NCI-H1417 treated with DMSO at 0.1 percent for 48 hours (cell line): ENCODE results near the gene PLPP4.

Experiments used
- DNase-seq: peaks from one replicate; lab custom pipeline; 2025; lab: John Stamatoyannopoulos, UW

PLPP4 gene

DNA sequence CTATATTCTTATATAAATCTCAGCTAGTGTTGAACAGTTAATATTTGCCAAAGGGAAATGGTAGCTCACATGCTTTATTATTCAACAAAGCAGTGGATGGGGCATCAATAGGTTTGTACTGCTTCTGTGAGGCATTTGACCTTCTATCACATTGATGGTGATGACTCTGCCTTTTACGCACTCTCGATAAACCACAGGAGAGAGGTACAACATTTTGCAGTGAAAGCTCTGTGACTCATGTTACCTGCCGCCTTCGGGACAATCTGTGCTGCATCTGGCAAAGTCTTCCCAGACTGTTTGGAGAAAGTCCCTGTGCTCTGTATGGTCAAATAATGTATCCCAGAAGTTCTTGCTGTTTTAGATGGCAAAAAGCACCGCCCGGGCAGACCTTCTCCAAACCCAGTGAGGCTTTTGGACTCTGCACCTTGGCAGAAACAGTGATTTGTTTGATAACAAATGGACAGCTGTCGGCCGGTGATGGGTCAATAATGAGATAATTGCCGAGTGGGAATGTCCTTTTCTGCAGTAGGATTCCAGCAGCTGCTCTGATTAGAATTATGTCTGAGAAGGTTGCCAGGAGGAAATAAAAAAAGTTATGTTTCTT is 61.0 kb downstream of the PLPP4 start:
- no peak for DNase-seq

DNA sequence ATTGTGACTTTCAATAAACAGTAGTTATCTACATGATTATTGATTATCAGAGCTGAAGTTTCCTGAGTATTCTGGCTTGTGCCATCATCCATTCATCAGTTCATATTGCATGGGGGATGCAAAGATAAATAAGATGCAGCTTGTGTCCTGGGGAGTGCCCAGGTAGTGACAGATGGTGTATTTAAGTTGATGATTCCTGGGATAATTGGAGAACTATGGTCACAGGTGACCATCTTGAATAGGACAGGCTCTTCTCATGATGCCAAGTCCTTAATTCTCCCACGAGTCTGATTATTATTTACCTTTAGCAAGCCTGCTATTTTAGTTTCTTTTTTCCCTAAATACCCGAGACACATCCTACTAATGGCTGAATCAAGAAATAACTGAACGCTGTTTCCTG is 64.9 kb downstream of the PLPP4 start:
- no peak for DNase-seq

DNA sequence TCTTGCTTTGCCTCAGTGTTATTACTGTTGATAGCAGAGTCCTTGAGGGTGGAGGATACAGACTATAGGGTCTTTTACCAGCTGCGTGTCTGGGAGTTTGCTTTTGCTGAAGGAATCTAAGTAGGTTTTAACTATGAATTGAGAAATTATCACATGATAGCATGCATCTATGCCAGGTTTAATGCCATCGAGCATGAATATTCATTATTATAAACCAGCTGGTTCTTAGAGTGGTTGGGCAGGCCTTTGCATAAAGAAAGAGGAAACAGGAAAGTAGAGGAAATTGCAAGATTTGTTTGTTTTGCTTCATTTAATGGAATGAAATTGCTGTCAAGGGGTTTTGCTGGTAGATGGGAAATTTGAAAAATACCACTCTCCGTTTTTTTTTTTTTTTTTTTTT is 70.7 kb downstream of the PLPP4 start:
- no peak for DNase-seq

DNA sequence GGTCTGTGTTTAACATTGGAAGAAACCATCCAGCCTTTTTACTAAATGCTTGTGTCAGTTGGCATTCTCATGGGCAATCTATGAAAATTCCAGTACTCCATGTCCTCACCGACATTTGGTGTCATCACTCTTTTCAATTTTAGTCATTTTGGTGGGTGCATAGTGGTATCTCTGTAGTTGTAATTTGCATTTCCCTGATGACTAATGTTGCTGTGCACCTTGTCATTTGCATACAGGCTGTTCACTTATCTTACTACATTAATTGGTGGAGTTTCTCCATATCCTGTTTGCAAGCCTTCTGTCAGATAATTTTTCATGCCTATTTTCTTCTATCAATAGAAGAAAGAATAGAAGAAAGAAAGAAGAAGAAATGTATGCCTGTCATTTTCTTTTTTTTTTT is 73.7 kb downstream of the PLPP4 start:
- no peak for DNase-seq

DNA sequence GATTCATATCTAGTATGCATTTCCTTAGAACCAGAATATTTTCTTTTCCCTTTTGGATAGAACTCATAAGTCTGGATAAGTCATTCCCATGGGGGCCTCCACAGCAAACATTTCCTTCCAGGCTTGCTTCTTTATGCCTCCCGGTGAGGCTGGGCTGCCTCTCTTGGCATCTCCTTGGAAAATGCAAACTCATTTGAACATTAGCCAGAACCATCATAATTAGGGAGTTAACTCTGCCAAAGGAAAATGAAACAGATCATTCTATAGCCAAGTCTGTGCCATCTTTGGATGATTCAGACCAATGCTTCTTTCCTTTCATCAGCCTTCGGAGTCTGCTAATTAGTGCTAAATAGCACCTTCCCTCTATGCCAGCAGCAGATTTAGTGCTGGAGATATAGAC is 81.1 kb downstream of the PLPP4 start:
- DNase-seq: no peak

DNA sequence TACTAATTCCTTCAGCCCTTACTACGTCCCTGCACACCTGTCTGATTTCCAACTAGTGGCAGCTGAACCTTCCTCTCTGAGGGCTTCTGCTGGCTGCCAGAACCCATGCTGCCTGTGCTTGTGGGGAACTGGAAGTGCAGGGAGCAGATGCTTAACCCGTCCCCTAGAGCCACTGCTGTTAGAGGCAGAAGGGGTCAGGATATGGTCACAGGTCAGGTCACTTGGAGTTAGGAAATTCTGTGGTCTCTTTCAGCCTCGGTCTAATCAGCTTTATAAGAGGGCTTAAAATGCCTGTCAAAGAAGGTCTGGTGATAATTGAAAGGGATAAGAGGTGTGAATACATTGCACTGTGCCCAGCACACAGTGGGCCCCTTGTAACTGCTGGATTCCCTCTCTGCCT is 82.0 kb downstream of the PLPP4 start:
- no peak for DNase-seq

DNA sequence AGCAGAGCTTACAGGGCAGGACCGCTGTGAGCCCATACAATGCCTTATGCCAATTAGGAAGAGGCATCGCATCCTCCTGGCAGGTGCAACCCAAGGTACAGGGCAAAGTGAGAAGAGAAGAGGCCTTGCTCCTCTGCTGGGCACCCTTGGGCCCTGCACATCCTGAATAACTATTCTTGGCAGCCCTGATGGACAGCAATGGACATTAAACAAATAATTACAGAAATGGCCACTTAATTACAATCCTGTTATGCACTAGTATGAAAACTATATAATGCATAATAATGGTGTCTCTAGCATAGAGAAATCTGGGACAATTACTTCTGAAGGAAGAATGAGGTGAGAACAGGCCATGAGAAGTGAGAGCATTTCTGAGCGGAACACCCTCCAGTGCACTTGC is 83.5 kb downstream of the PLPP4 start:
- DNase-seq: no peak

DNA sequence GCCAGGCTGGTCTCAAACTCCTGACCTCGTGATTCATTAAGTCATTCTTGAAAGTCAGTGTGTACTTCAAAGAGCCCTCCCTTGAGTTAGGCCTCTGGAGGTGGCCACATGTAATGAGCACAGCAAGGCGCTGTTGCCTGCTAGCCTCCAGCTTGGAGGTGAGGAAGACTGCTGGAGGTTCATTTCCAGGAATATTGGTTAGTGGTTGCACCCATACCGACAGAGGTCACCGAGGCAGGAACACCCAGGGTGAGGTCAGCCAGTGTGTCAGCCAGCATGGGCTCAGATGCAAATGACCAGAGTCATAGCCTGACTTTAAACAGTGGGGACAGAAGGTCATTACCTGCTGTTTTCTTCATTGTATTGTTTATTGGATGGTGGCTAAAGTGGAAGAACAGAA is 85.0 kb downstream of the PLPP4 start:
- DNase-seq: no peak

DNA sequence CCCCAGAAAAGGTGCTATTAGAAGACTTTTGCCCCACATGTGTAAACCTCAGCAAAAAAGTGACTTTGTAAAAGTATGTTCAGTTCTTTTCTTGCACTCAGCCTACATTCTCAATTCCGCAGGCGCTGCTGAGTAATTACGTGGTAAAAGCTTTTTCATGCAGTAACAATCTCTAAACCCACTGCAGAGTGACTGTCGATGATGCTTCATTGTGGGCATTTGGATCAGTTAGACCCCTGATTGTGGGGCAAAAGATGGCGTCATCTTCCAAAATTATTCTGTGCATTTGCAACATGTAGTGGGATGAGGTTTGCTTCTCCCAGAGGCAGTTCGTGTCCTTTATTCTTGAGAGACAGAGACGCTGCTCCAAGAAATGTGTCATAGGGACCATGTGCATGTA is 85.6 kb downstream of the PLPP4 start:
- no peak for DNase-seq

DNA sequence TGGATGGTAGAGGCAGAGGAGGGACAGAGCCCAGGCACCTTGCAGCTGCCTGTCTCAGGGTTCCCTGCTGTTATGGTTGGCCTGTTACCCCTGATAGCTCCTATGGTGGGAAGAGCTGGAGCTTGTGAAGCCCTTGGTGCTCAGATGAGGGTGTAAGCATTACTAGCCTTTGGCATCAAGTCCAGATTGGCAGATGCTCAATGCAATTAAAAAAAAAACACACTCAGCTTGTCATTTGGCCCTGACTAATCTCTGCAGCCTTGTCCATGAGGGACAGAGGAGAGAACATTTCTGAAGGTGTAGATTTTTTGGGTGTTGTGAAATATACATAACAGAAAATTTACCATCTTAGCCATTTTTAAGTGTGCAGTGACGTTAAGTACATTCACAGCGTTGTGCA is 86.3 kb downstream of the PLPP4 start:
- no peak for DNase-seq

DNA sequence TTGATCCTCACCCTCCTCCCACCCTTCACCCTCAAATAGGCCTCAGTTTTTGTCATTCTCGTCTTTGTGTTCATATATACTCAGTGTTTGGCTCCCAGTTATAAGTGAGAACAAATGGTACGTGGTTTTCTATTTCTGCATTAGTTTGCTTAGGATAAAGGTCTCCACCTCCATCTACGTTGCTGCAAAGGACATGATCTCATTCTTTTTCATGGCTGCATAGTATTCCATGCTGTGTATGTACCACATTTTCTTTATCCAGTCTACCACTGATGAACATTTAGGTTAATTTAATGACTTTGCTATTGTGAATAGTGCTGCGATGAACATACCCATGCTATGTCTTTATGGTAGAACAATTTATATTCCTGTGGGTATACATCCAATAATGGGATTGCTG is 91.2 kb downstream of the PLPP4 start:
- DNase-seq: no peak

DNA sequence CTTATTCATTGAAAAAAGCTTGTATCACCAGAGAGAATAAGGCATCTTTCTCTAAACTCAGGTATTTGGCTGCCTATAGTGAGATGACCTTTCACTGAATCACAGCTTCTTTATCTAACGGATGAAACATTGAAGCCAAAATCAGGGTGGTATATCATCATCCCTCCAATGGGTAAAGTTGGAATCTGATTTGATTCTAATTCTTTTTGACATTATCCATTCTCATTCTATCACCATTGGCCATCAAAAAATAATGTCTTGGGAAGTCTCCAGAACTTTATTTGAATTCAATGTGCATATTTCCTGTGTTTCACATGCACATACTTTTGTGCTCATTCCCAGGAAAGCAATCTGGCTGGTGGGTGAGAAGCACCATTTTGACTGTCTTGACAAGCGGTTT is 95.2 kb downstream of the PLPP4 start:
- DNase-seq: no peak

DNA sequence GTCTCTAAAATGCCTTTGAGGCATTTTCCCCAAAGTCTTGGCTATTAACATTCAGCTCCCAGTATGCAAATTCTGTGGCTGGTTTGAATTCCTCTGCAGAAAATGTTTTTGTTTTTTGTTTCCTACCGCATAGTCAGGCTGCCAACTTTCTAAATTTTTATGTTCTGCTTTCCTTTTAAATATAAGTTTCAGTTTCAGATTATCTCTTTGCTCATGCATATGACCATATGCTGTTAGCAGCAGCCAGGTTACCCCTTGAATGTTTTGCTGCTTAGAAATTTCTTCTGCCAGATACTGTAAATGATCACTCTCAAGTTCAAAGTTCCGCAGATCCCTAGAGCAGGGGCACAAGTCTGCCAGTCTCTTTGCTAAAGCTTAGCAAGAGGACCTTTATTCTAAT is 96.9 kb downstream of the PLPP4 start:
- no peak for DNase-seq

DNA sequence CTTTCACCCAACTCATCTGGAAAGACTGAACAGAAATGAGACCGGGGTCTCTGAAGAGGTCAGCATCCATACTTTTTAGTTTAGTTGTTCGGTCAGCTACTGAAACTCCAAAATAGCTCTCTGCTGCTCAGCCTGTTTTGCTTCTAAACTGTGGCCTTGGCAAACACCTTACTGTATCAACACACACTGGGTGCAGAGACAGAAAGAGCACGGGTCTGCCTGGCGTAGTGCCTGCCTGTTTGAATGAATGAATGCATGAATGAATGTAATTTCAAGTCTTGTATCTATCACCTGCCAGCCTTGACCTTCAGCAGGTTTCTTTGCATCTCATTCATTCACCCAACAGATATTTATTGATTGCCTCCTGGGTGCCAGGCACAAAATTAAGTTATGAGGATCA is 98.4 kb downstream of the PLPP4 start:
- DNase-seq: no peak

DNA sequence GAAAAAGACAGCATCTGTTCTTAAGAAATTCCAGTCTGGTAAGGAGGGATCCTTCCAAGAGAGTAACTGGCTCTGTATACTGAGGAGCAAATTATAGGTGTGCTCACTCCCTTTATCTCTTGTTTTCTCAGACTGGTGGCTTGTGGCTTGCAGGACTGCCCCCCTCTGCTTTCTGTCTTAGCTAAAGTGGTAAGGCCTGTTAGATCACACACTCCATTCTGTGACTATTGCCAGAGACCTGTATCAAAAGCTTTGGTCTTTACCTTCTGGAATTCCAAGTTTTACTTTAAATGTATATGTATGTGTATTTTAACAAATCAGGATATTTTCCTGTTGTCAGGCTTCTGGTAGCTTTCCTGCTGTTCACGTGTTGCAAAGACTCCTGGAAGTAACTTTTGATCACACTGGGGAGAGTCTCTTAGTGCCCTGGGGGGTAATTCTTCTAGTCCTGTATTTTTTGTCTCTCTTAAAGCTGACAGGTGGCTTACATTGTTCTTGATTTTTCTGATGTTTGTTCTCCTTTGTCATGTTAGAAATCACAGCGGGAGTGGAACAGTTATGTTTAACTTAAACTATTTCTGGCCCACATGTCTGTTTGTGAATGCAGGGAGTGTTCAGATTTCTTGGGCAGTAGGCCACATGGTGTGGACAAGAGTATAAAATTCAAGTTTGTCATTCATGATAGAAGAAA is 99.0 kb downstream of the PLPP4 start:
- DNase-seq: no peak

DNA sequence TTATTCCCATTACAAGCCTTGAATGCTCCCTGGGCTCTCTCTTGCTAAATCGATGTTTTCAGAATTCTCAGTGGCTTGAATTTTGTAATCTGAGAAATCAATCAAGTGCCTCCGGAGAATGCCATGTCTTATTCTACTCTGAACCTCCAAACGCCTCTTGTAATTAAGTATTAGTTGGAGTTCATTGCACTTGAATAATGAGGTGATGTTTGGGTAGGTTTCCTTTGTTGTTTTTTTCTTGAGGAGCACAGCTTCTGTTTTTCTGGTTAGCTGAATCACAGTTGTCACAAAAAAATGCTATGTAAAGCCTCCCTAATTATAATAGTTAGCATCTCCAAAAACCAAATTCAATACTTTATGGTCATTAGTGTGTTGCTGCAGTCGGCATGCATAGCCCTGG is 100.3 kb downstream of the PLPP4 start:
- no peak for DNase-seq

DNA sequence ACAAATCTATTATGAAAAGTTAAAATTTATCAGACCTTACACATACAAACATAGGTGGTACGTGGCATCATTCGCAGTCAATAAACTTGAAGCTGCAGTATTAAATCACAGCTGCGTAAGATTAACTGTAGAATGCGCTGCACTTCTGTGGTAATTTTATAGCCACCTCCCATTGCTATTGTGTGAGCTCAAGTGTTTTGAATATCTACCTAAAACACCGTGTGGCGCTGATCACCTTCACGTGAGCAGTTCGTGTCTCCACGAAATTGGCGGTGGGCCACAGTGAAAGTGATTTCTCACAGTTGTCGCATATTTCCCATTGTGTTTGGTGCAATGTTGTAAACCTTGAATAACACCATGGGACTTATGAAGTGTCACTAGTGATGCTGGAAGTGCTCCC is 102.8 kb downstream of the PLPP4 start:
- no peak for DNase-seq

DNA sequence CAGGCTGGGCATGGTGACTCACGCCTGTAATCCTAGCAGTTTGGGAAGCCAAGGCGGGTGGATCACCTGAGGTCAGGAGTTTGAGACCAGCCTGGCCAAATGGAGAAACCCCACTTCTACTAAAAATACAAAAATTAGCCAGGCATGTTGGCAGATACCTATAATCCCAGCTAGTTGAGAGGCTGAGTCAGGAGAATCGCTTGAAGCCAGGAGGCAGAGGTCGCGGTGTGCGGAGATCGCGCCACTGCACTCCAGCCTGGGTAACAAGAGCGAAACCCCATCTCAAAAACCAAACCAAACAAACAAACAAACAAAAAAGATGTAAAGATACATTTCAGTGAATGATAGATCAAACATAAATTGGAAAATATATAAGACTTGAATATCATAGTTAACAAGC is 105.9 kb downstream of the PLPP4 start:
- no peak for DNase-seq

DNA sequence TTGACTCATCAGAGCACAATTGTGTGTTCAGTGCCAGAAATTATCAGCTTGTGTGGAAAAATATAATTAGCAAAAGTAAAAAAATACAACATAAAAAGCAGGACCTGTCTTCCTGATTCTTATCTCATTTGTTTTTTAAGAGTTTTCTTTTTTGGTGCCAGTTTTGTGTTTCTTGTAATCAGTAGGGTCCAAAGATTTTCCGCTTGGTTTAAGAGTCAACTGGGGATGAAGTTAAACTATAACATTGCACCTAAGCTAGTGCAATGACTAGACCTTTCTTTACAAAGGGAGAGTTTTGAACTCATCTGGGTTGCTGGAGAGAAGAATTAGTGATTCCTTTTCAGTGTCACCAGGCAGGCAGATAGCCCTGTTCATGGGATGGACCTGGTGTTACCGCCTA is 113.4 kb downstream of the PLPP4 start:
- no peak for DNase-seq

DNA sequence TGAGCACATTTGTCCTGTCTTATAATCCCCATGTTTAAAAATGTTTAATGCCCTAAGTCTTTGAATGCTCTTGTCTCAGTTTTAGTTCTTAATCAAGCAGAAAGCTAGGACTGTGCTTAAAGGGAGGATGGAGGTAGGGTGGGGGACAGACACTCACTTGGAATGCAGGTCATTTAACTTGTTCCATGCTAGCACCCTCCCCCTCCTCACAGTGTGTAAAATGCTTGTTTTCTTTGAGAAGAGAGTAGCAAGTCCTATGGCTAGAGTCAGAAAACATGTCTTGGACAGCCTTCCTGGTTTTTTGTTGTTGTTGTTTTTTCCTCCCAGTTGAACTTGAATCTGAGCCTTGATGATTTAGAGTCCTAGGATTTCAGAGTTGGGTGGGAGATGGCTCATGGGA is 114.2 kb downstream of the PLPP4 start:
- DNase-seq: no peak

DNA sequence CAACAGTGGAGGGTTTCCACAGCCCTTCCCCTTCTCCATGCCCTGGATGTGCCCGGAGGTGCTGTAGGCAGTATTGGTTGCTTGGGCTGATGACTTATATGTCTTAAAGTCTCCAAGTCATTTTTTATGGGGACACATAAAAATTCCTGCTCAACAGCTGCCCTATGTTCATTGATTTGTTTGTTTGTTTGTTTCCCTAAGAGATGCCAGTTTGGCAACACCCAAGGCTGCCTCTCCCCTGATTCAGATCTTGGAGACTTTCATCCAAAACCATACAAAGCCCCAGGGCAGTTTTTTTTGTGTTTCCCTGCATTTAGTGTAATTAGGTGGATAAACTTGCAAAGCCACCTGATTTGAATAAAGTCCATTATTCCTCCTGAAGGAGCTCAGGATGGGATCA is 115.3 kb downstream of the PLPP4 start:
- DNase-seq: no peak

DNA sequence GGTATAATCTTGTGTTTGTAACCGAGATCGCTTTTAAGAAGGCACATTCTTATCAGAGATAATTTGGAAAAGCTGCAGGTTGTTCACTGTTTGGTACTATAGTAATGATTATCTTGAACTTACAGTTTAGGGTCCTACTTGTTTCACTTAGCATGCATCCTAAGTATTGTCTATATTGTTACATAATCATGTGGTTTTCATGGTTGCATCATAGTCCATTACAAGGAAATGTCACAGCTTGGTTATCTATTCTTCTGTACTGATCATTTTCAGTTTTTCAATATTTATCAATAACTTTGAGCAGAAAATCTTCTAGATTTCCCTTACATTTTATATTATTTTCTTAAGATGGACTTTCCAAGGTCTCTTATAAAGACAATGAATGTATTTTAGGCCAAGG is 116.3 kb downstream of the PLPP4 start:
- DNase-seq: no peak

DNA sequence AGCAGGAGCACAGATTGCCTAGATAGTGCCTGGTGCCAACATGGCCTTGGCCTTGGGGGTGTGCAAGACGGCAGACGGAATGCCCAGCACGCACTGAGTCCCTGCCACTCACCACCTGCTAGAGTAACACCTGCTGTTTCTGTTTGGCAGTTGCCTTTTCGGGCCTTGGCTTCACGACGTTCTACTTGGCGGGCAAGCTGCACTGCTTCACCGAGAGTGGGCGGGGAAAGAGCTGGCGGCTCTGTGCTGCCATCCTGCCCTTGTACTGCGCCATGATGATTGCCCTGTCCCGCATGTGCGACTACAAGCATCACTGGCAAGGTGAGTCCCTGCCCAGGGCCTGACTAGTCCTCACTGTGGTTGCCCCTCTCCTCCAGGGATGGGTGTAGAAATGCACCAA is 118.0 kb downstream of the PLPP4 start:
- no peak for DNase-seq

DNA sequence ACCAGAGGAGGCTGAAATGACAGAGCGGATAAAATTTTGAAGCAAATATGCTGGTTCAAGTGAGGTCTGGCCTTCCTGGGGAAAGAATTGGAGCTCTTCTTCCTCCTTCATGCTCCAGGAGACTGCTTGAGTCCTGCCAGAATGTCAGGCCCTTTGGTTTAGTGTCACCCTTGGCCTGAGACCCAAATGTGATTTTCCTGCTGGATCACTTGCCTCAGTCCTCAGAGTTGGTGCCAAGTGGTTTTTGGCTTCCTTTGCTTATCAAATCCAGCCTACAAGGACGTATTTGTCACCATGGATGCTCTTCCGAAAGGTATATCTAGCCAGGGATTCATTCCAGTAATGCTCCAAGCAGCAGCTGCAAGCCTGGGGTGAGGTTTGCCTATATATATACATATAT is 118.4 kb downstream of the PLPP4 start:
- no peak for DNase-seq
